Natural killer cell (primary cell): Measurements from ENCODE around the gene NPY2R. TPM values are rescaled to one million over a fixed set of nuclear protein-coding genes. Genes with fewer than 3 reads are reported as not detected.

Source experiments
- ATAC-seq, 3 donors: fragments of 150-1000 bp in 2 of 3; fragments of 200-7000 bp in 1 of 3; cut with Tn5 transposase; 1 replicate in 1 of 3; 2 replicates in 2 of 3; pipeline ENCODE4 v1.10.0; 2021; ENCODE audit warnings: mild to moderate bottlenecking in 2 of 3, moderate library complexity in 2 of 3
- DNase-seq, 2 donors: peaks; one replicate each; pipeline versions ENCODE4 v3.0.0 to v3.0.0-alpha.2; 2013 to 2021; ENCODE audit warnings: mixed read lengths in 1 of 2
- H3K27ac ChIP-seq: one replicate; pipeline ENCODE4 v1.5.1; 2013; ENCODE audit warnings: mild to moderate bottlenecking, low read length
- H3K27me3 ChIP-seq: one replicate; pipeline ENCODE4 v1.6.1; 2013; ENCODE audit warnings: low read length; ENCODE audit not compliant: control insufficient read depth, insufficient read depth
- H3K36me3 ChIP-seq: one replicate; pipeline ENCODE4 v1.6.1; 2013; ENCODE audit warnings: low read length; ENCODE audit not compliant: control insufficient read depth, insufficient read depth
- H3K4me1 ChIP-seq: one replicate; pipeline ENCODE4 v1.6.1; 2013; ENCODE audit warnings: low read length; ENCODE audit not compliant: control insufficient read depth, insufficient read depth
- H3K4me3 ChIP-seq: one replicate; pipeline ENCODE4 v1.5.1; 2013; ENCODE audit warnings: low read length
- H3K9me3 ChIP-seq: one replicate; pipeline ENCODE4 v1.6.1; 2013; ENCODE audit warnings: low read length; ENCODE audit not compliant: control insufficient read depth, insufficient read depth
- H3K27ac Mint-ChIP-seq, 2 donors: one replicate each; pipeline ENCODE4 v1.8.0; 2022; ENCODE audit warnings: mild to moderate bottlenecking in 2 of 2, mixed read lengths in 2 of 2, moderate library complexity in 1 of 2
- H3K27me3 Mint-ChIP-seq, 2 donors: one replicate each; pipeline ENCODE4 v1.8.0; 2022; ENCODE audit warnings: low read depth in 2 of 2, mixed read lengths in 2 of 2
- H3K36me3 Mint-ChIP-seq: one replicate; pipeline ENCODE4 v1.8.0; 2022; ENCODE audit warnings: mixed read lengths
- H3K4me1 Mint-ChIP-seq, 2 donors: one replicate each; pipeline ENCODE4 v1.8.0; 2022; ENCODE audit warnings: mixed read lengths in 2 of 2
- H3K4me3 Mint-ChIP-seq: one replicate; pipeline ENCODE4 v1.8.0; 2022; ENCODE audit warnings: mild to moderate bottlenecking, moderate library complexity, mixed read lengths
- H3K9me3 Mint-ChIP-seq, 2 donors: one replicate each; pipeline ENCODE4 v1.8.0; 2022; ENCODE audit warnings: mixed read lengths in 2 of 2
- WGBS: methylation state at CpG from one replicate; pipeline ENCODE4 v1.1.7; 2013; ENCODE audit warnings: missing lambda C conversion rate; ENCODE audit not compliant: insufficient coverage; 5-methylcytosine and 5-hydroxymethylcytosine counted together
- intact Hi-C: fragments of 100-400 bp; cut with micrococcal nuclease; formaldehyde crosslinking; loops from one replicate; pipeline ENCODE4 v1.14.2; 2022
- total RNA-seq, 4 donors: library from RNA; stranded (reverse); fragments of 120-200 nt in 1 of 4; gene quantifications; one replicate each; pipeline versions ENCODE4 v1.2.3 to v1.2.4, GENCODE V29; 2013 to 2022
- TF ChIP-seq, protein P1 (sequence below): fragments of 200-600 bp; IDR thresholded peaks from one replicate; pipeline ENCODE4 v1.8.0; 2022; ENCODE audit warnings: antibody characterized with exemption

The NPY2R gene, protein sequence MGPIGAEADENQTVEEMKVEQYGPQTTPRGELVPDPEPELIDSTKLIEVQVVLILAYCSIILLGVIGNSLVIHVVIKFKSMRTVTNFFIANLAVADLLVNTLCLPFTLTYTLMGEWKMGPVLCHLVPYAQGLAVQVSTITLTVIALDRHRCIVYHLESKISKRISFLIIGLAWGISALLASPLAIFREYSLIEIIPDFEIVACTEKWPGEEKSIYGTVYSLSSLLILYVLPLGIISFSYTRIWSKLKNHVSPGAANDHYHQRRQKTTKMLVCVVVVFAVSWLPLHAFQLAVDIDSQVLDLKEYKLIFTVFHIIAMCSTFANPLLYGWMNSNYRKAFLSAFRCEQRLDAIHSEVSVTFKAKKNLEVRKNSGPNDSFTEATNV
- not detected for total RNA-seq
- not detected for total RNA-seq (2013)

DNA sequence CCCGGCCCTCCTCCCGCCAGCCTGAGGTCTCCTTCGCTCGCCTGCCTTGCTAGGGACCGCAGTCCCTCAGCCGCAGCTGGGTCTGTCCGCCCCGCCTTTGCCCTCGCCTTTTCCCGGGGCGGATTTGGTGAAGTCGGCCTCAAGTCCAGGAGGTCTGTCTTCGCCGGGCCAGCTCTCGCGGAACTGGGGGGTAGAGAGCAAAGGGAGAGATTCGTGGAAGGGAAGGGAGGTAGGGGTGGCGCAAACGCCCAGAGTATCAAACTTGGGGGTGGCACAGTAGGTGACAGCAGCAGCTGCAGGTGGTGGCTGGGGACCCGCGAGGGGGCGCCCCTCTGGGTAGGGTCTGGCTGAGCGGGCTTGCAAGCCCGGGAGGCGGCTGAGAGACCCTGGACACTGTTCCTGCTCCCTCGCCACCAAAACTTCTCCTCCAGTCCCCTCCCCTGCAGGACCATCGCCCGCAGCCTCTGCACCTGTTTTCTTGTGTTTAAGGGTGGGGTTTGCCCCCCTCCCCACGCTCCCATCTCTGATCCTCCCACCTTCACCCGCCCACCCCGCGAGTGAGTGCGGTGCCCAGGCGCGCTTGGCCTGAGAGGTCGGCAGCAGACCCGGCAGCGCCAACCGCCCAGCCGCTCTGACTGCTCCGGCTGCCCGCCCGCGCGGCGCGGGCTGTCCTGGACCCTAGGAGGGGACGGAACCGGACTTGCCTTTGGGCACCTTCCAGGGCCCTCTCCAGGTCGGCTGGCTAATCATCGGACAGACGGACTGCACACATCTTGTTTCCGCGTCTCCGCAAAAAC lies at the start of gene NPY2R:
NPY2R (plus strand) TSS at position 379 of the 797 bp plus-strand sequence. CDS start 5,304 bp downstream, outside the sequence.
- Histone ChIP-seq H3K27me3 (peaks cover 10% of the 10 kb centered on the region), H3K4me1 (no peaks in the 10 kb centered on the region), H3K4me3 (no peak within 1 kb of the TSS), H3K36me3 (no peaks in the 10 kb centered on the region), H3K27ac (no peak within 1 kb of the TSS), H3K9me3 (no peaks in the 10 kb centered on the region)
- DNase-seq (no peak), ATAC-seq (no peak)
- Mint-ChIP-seq H3K9me3 (peaks cover 0 to 10% of the 10 kb centered on the region in 2 donors), H3K4me3 (no peak within 1 kb of the TSS), H3K27ac (no peak within 1 kb of the TSS), H3K36me3 (peaks cover 6% of the 10 kb centered on the region), H3K4me1 (no peaks in the 10 kb centered on the region), H3K27me3 (peaks cover 24 to 42% of the 10 kb centered on the region in 2 donors)
- intact Hi-C loops: no loop called here
- TF ChIP-seq, protein P1, sequence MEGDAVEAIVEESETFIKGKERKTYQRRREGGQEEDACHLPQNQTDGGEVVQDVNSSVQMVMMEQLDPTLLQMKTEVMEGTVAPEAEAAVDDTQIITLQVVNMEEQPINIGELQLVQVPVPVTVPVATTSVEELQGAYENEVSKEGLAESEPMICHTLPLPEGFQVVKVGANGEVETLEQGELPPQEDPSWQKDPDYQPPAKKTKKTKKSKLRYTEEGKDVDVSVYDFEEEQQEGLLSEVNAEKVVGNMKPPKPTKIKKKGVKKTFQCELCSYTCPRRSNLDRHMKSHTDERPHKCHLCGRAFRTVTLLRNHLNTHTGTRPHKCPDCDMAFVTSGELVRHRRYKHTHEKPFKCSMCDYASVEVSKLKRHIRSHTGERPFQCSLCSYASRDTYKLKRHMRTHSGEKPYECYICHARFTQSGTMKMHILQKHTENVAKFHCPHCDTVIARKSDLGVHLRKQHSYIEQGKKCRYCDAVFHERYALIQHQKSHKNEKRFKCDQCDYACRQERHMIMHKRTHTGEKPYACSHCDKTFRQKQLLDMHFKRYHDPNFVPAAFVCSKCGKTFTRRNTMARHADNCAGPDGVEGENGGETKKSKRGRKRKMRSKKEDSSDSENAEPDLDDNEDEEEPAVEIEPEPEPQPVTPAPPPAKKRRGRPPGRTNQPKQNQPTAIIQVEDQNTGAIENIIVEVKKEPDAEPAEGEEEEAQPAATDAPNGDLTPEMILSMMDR: no peak
- 6% methylated on average over 54 of the region's 55 CpGs for WGBS

DNA sequence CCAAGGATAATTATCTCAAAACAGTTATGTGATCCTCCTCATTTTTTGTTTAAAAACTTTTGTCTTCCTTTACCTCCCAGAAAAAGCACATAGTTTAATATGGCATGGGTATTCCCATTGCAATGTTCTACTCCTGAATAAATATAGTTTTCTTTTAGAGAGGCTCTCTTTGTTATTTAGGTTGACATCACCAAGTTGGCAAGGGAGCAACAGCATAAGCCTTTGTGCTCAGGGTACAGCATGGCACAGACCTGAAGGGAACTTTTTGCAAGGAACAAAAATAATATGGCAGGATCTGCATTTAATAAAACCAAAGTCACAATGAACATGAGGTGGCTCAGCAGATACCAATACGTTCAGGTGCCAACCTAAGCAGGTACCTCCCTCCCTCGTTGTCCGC lies 47.1 kb upstream of the NPY2R start:
- H3K27ac Mint-ChIP-seq: no peak overlapping the region
- no peaks in the 10 kb centered on the region for H3K4me1 Mint-ChIP-seq
- TF ChIP-seq, protein P1: no peak
- no peaks in the 10 kb centered on the region for H3K27me3 ChIP-seq
- peaks cover 2 to 3% of the 10 kb centered on the region in 2 donors for H3K9me3 Mint-ChIP-seq
- H3K4me3 Mint-ChIP-seq: no peak overlapping the region
- intact Hi-C loops: no loop called here
- H3K36me3 Mint-ChIP-seq: no peaks in the 10 kb centered on the region
- WGBS: 96% methylated on average over 3 of the region's 3 CpGs
- ATAC-seq: no peak
- no peak overlapping the region for H3K4me3 ChIP-seq
- no peaks in the 10 kb centered on the region for H3K36me3 ChIP-seq
- no peaks in the 10 kb centered on the region for H3K9me3 ChIP-seq
- no peaks in the 10 kb centered on the region for H3K4me1 ChIP-seq
- no peak overlapping the region for H3K27ac ChIP-seq
- no peaks in the 10 kb centered on the region for H3K27me3 Mint-ChIP-seq
- no peak for DNase-seq

DNA sequence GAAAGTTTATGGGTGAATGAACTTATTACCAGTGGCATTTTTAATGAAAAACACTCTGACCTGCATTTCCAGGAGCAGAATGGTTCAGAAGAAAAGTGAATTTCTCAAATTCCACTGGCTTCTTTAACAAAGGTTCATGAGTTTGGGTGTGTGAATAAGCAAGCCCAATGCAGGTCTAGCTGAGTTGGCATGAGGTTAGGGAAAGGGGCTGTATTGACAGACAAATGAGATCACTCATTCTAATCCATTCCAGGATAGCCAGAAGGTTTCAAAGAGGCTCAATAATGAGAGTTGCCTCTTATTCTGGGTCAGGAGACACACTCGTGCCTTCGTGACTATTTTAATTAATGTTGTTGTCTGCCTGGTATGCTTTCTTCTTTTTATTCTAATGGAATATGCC lies 43.7 kb upstream of the NPY2R start:
- no peak overlapping the region for H3K27ac ChIP-seq
- H3K4me3 Mint-ChIP-seq: no peak overlapping the region
- H3K36me3 ChIP-seq: no peaks in the 10 kb centered on the region
- 83% methylated on average over 2 of the region's 2 CpGs for WGBS
- no peaks in the 10 kb centered on the region for H3K36me3 Mint-ChIP-seq
- no peak overlapping the region for H3K27ac Mint-ChIP-seq
- no peak for DNase-seq
- no peaks in the 10 kb centered on the region for H3K27me3 Mint-ChIP-seq
- intact Hi-C loops: no loop called here
- TF ChIP-seq, protein P1: no peak
- no peak overlapping the region for H3K4me3 ChIP-seq
- no peaks in the 10 kb centered on the region for H3K4me1 Mint-ChIP-seq
- no peak for ATAC-seq
- no peaks in the 10 kb centered on the region for H3K9me3 ChIP-seq
- H3K4me1 ChIP-seq: no peaks in the 10 kb centered on the region
- peaks cover 0 to 3% of the 10 kb centered on the region in 2 donors for H3K9me3 Mint-ChIP-seq
- H3K27me3 ChIP-seq: no peaks in the 10 kb centered on the region
